OCI-LY3 (cell line): ENCODE data around the gene SLC2A8.

Experiments
- H2AFZ ChIP-seq: fragments of 200-600, 300-600 bp; shearing (Covaris generic); 2 replicates; pipeline ENCODE4 v1.6.0; 2014; ENCODE audit warnings: antibody characterized with exemption, low read depth, low read length
- H3K27ac ChIP-seq: fragments of 200-600, 300-600 bp; sonication (generic); 2 replicates; pipeline ENCODE4 v1.5.1; 2014; ENCODE audit warnings: mild to moderate bottlenecking, low read length, moderate library complexity, mixed read lengths
- H3K27me3 ChIP-seq: fragments of 200-600, 300-600 bp; sonication (generic); 2 replicates; pipeline ENCODE4 v1.6.1; 2014; ENCODE audit warnings: low read depth, low read length, mixed read lengths
- H3K36me3 ChIP-seq: fragments of 200-600, 300-600 bp; sonication (generic); replicated peaks from 2 replicates; pipeline ENCODE3; 2014; ENCODE audit warnings: low read depth, low read length, mixed read lengths
- H3K4me1 ChIP-seq: fragments of 300-600, 200-600 bp; sonication (generic); 2 replicates; pipeline ENCODE4 v1.6.1; 2014; ENCODE audit warnings: low read length, mixed read lengths
- H3K4me2 ChIP-seq: fragments of 200-600, 300-600 bp; sonication (generic); 2 replicates; pipeline ENCODE4 v1.6.1; 2014; ENCODE audit warnings: low read length, mixed read lengths
- H3K4me3 ChIP-seq: fragments of 300-600, 200-600 bp; sonication (generic); 2 replicates; pipeline ENCODE4 v1.5.1; 2014; ENCODE audit warnings: antibody characterized with exemption, mild to moderate bottlenecking, low read length, moderate library complexity
- H3K79me2 ChIP-seq: fragments of 300-600, 200-600 bp; shearing (Covaris generic); 2 replicates; pipeline ENCODE4 v1.6.1; 2014; ENCODE audit warnings: mild to moderate bottlenecking, low read length, mixed read lengths
- H3K9ac ChIP-seq: fragments of 300-600, 200-600 bp; shearing (Covaris generic); 2 replicates; pipeline ENCODE4 v1.6.0; 2014; ENCODE audit warnings: mild to moderate bottlenecking, low read length, moderate library complexity
- H3K9me3 ChIP-seq: fragments of 200-600, 300-600 bp; shearing (Covaris generic); 2 replicates; pipeline ENCODE4 v1.6.1; 2014; ENCODE audit warnings: low read length, mixed read lengths; ENCODE audit not compliant: insufficient read depth
- H4K20me1 ChIP-seq: fragments of 200-600, 300-600 bp; sonication (generic); 2 replicates; pipeline ENCODE4 v1.6.1; 2016; ENCODE audit warnings: low read length, mixed read lengths; ENCODE audit not compliant: insufficient read depth
- EZH2phosphoT487 ChIP-seq: fragments of 200-600 bp; shearing (Covaris generic); IDR thresholded peaks from 2 replicates; pipeline ENCODE4 v1.6.1; 2018; ENCODE audit warnings: antibody characterized with exemption, mixed run types, low read depth
- TF ChIP-seq, protein P1 (sequence below): fragments of 200-600, 300-600 bp; sonication (generic); IDR thresholded peaks from 2 replicates; pipeline ENCODE4 v1.5.1; 2014; ENCODE audit warnings: antibody characterized with exemption, low read length, low read depth

SLC2A8 gene

DNA sequence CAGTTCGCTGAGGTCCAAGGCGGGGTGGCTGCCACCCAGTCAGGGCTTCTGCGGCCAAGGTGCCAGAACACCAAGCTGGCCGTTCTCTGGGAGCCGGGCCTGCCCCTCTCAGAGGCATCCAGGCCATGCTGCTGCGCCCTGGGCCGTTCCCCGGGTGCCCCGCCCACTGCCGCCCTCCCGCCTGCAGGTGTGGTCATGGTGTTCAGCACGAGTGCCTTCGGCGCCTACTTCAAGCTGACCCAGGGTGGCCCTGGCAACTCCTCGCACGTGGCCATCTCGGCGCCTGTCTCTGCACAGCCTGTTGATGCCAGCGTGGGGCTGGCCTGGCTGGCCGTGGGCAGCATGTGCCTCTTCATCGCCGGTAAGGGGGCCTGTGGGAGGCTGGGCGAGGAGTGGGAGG is 7.7 kb downstream of the SLC2A8 start:
- H3K36me3 ChIP-seq: peaks cover 3% of the 10 kb centered on the region
- no peaks in the 10 kb centered on the region for H3K27me3 ChIP-seq
- TF ChIP-seq, protein P1, sequence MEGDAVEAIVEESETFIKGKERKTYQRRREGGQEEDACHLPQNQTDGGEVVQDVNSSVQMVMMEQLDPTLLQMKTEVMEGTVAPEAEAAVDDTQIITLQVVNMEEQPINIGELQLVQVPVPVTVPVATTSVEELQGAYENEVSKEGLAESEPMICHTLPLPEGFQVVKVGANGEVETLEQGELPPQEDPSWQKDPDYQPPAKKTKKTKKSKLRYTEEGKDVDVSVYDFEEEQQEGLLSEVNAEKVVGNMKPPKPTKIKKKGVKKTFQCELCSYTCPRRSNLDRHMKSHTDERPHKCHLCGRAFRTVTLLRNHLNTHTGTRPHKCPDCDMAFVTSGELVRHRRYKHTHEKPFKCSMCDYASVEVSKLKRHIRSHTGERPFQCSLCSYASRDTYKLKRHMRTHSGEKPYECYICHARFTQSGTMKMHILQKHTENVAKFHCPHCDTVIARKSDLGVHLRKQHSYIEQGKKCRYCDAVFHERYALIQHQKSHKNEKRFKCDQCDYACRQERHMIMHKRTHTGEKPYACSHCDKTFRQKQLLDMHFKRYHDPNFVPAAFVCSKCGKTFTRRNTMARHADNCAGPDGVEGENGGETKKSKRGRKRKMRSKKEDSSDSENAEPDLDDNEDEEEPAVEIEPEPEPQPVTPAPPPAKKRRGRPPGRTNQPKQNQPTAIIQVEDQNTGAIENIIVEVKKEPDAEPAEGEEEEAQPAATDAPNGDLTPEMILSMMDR: no peak
- TF ChIP-seq EZH2phosphoT487: no peak
- H2AFZ ChIP-seq: no peak overlapping the region
- H3K4me1 ChIP-seq: no peaks in the 10 kb centered on the region
- no peaks in the 10 kb centered on the region for H3K9me3 ChIP-seq
- H3K4me3 ChIP-seq: no peak overlapping the region
- H3K27ac ChIP-seq: no peak overlapping the region
- no peaks in the 10 kb centered on the region for H4K20me1 ChIP-seq
- H3K79me2 ChIP-seq: no peaks in the 10 kb centered on the region
- H3K4me2 ChIP-seq: no peak overlapping the region
- no peak overlapping the region for H3K9ac ChIP-seq

GRCh38 chr9:127405344-127406125 is 8.6 kb downstream of the SLC2A8 start:
- Histone ChIP-seq H3K9ac (no peak overlapping the region), H2AFZ (no peak overlapping the region), H3K4me3 (no peak overlapping the region), H3K4me2 (no peak overlapping the region), H3K27ac (no peak overlapping the region), H3K27me3 (no peaks in the 10 kb centered on the region), H3K4me1 (peaks cover under 1% of the 10 kb centered on the region; the same call in 1 of the 2 replicates), H3K79me2 (no peaks in the 10 kb centered on the region), H3K36me3 (peaks cover 3% of the 10 kb centered on the region), H4K20me1 (no peaks in the 10 kb centered on the region), H3K9me3 (no peaks in the 10 kb centered on the region)
- no peak for TF ChIP-seq EZH2phosphoT487
- TF ChIP-seq, protein P1: no peak

GRCh38 chr9:127406799-127407491 is 10.0 kb downstream of the SLC2A8 start:
- H3K27ac ChIP-seq: no peak overlapping the region
- H3K9ac ChIP-seq: no peak overlapping the region
- no peaks in the 10 kb centered on the region for H3K9me3 ChIP-seq
- no peak overlapping the region for H3K4me3 ChIP-seq
- H4K20me1 ChIP-seq: no peaks in the 10 kb centered on the region
- no peak overlapping the region for H2AFZ ChIP-seq
- H3K4me2 ChIP-seq: no peak overlapping the region
- peaks cover 10% of the 10 kb centered on the region for H3K4me1 ChIP-seq
- no peaks in the 10 kb centered on the region for H3K27me3 ChIP-seq
- TF ChIP-seq EZH2phosphoT487: no peak
- TF ChIP-seq, protein P1: no peak
- no peaks in the 10 kb centered on the region for H3K79me2 ChIP-seq
- H3K36me3 ChIP-seq: peaks cover 3% of the 10 kb centered on the region

DNA sequence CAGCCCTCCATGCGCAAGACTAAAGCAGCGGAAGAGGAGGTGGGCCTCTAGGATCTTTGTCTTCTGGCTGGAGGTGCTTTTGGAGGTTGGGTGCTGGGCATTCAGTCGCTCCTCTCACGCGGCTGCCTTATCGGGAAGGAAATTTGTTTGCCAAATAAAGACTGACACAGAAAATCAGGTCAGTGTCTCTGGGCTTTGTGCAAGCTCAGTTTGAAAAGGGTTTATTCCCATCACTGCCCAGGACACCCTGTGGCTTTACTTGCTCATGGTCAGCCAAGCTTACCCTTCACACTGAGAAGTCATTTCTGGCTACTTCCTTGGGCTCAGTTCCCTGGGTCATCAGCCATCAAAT is 10.5 kb downstream of the SLC2A8 start:
- Histone ChIP-seq H3K4me1 (peaks cover 10% of the 10 kb centered on the region), H3K9me3 (no peaks in the 10 kb centered on the region), H3K79me2 (no peaks in the 10 kb centered on the region), H3K27me3 (no peaks in the 10 kb centered on the region), H3K27ac (no peak overlapping the region), H3K36me3 (peaks cover 3% of the 10 kb centered on the region), H4K20me1 (no peaks in the 10 kb centered on the region), H3K4me3 (no peak overlapping the region), H3K9ac (no peak overlapping the region), H2AFZ (no peak overlapping the region), H3K4me2 (no peak overlapping the region)
- TF ChIP-seq EZH2phosphoT487: no peak
- TF ChIP-seq, protein P1: no peak
